Measurements from ENCODE around the gene CKLF. TPM values are rescaled to one million over a fixed set of nuclear protein-coding genes. Genes with fewer than 3 reads are reported as not detected.
A peak's percentile ranks its signal among the peaks of the same experiment; 100 is the strongest.

The CKLF gene
- total RNA-seq, 1 donor from 2014 or later: 17.9 TPM

DNA sequence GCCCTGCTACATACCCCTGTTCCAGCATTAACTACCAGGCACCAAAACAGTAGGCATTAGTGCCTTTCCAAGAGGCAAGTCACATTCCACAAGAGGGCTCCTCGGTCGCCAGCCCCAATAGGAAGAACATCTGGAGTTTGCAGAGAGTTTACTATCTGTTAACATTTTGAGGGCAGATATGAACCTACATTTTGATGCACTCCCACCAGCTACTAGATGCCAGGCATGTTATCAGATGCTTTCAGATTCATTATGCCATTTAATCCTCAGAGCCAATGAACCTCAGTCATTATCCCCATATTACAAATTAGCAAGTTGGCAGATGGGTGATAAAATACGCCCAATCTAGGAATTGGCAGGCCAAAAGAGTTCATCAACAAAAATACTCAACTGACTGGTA is 22.7 kb downstream of the CKLF start:
- H3K4me1 Mint-ChIP-seq (ENCODE audit: low read depth, unreplicated experiment): no peaks in the 10 kb centered on the region
- H3K27ac Mint-ChIP-seq (ENCODE audit: unreplicated experiment): no peak overlapping the region
- peaks cover 14% of the 10 kb centered on the region for H3K27me3 Mint-ChIP-seq (ENCODE audit: unreplicated experiment)
- H3K4me3 Mint-ChIP-seq (ENCODE audit: unreplicated experiment): no peak overlapping the region
- H3K36me3 Mint-ChIP-seq (ENCODE audit: unreplicated experiment): no peaks in the 10 kb centered on the region
- no peaks in the 10 kb centered on the region for H3K9me3 Mint-ChIP-seq (ENCODE audit: unreplicated experiment)
- DNase-seq: no peak
- TF ChIP-seq, protein P1, sequence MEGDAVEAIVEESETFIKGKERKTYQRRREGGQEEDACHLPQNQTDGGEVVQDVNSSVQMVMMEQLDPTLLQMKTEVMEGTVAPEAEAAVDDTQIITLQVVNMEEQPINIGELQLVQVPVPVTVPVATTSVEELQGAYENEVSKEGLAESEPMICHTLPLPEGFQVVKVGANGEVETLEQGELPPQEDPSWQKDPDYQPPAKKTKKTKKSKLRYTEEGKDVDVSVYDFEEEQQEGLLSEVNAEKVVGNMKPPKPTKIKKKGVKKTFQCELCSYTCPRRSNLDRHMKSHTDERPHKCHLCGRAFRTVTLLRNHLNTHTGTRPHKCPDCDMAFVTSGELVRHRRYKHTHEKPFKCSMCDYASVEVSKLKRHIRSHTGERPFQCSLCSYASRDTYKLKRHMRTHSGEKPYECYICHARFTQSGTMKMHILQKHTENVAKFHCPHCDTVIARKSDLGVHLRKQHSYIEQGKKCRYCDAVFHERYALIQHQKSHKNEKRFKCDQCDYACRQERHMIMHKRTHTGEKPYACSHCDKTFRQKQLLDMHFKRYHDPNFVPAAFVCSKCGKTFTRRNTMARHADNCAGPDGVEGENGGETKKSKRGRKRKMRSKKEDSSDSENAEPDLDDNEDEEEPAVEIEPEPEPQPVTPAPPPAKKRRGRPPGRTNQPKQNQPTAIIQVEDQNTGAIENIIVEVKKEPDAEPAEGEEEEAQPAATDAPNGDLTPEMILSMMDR (IDR thresholded peaks at IDR 0.05; ENCODE audit: partially characterized antibody, unreplicated experiment): no peak

GRCh38 chr16:66576296-66576695 is 23.9 kb downstream of the CKLF start:
- Mint-ChIP-seq H3K27me3 (ENCODE audit: unreplicated experiment) (peaks cover 14% of the 10 kb centered on the region), H3K4me3 (ENCODE audit: unreplicated experiment) (no peak overlapping the region), H3K9me3 (ENCODE audit: unreplicated experiment) (no peaks in the 10 kb centered on the region), H3K27ac (ENCODE audit: unreplicated experiment) (no peak overlapping the region), H3K36me3 (ENCODE audit: unreplicated experiment) (no peaks in the 10 kb centered on the region), H3K4me1 (ENCODE audit: low read depth, unreplicated experiment) (no peaks in the 10 kb centered on the region)
- TF ChIP-seq, protein P1 (IDR thresholded peaks at IDR 0.05; ENCODE audit: partially characterized antibody, unreplicated experiment): no peak
- no peak for DNase-seq

GRCh38 chr16:66578651-66579531 is 26.5 kb downstream of the CKLF start, which contains the start of gene CMTM2:
Gene CMTM2 (plus strand): TSS chr16:66579463. CDS start chr16:66579608, 145 bp downstream.
- DNase-seq: peak; percentile 44
- peaks cover 12% of the 10 kb centered on the region for H3K27me3 Mint-ChIP-seq (ENCODE audit: unreplicated experiment)
- H3K4me1 Mint-ChIP-seq (ENCODE audit: low read depth, unreplicated experiment): no peaks in the 10 kb centered on the region
- H3K27ac Mint-ChIP-seq (ENCODE audit: unreplicated experiment): no peak within 1 kb of the TSS
- peaks cover 7% of the 10 kb centered on the region for H3K36me3 Mint-ChIP-seq (ENCODE audit: unreplicated experiment)
- peak within 1 kb of the TSS; percentile 67 for H3K4me3 Mint-ChIP-seq (ENCODE audit: unreplicated experiment)
- TF ChIP-seq, protein P1 (IDR thresholded peaks at IDR 0.05; ENCODE audit: partially characterized antibody, unreplicated experiment): no peak
- peaks cover 2% of the 10 kb centered on the region for H3K9me3 Mint-ChIP-seq (ENCODE audit: unreplicated experiment)

DNA sequence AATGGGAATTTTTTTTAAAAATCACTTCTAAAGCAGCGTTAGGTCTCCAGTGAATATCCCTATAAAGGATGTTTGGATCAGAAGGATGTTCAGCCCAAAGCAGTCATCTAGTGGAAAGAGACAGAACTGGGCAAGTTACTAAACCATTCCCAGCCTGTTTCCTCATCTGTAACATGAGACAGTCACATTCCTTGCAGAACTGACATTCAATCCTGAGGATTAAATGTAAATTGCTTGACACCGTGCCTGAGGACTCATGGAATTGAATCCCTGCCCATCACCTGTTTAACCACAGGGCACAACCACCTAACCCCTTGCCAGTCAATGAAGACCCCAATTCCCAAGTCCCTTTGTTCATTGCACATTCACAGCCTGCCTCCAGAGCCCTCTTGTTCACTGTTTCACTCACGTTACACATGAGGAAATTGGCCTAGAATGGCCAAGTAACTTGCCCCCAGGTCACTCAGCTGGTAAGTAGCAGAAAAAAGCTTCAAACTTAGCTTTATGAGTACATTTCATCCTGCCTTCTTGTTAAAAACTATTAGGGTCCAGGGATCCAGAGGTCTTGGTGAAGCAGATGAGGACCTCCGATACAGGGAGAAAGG is 28.3 kb downstream of the CKLF start:
- DNase-seq: no peak
- H3K27me3 Mint-ChIP-seq (ENCODE audit: unreplicated experiment): peaks cover 12% of the 10 kb centered on the region
- no peaks in the 10 kb centered on the region for H3K4me1 Mint-ChIP-seq (ENCODE audit: low read depth, unreplicated experiment)
- TF ChIP-seq, protein P1 (IDR thresholded peaks at IDR 0.05; ENCODE audit: partially characterized antibody, unreplicated experiment): no peak
- peaks cover 7% of the 10 kb centered on the region for H3K36me3 Mint-ChIP-seq (ENCODE audit: unreplicated experiment)
- H3K27ac Mint-ChIP-seq (ENCODE audit: unreplicated experiment): no peak overlapping the region
- H3K4me3 Mint-ChIP-seq (ENCODE audit: unreplicated experiment): no peak overlapping the region
- H3K9me3 Mint-ChIP-seq (ENCODE audit: unreplicated experiment): peaks cover 2% of the 10 kb centered on the region
